Measurements from ENCODE around the gene EVC. TPM values are rescaled to one million over a fixed set of nuclear protein-coding genes. Genes with fewer than 3 reads are reported as not detected.
A peak's percentile ranks its signal among the peaks of the same experiment; 100 is the strongest.

The EVC gene
- total and polyA plus RNA-seq, 2 of the 8 experiments (the other 6 are each of a cell fraction or from before 2014, with no cell fraction given): 2.6 to 9.8 TPM

DNA sequence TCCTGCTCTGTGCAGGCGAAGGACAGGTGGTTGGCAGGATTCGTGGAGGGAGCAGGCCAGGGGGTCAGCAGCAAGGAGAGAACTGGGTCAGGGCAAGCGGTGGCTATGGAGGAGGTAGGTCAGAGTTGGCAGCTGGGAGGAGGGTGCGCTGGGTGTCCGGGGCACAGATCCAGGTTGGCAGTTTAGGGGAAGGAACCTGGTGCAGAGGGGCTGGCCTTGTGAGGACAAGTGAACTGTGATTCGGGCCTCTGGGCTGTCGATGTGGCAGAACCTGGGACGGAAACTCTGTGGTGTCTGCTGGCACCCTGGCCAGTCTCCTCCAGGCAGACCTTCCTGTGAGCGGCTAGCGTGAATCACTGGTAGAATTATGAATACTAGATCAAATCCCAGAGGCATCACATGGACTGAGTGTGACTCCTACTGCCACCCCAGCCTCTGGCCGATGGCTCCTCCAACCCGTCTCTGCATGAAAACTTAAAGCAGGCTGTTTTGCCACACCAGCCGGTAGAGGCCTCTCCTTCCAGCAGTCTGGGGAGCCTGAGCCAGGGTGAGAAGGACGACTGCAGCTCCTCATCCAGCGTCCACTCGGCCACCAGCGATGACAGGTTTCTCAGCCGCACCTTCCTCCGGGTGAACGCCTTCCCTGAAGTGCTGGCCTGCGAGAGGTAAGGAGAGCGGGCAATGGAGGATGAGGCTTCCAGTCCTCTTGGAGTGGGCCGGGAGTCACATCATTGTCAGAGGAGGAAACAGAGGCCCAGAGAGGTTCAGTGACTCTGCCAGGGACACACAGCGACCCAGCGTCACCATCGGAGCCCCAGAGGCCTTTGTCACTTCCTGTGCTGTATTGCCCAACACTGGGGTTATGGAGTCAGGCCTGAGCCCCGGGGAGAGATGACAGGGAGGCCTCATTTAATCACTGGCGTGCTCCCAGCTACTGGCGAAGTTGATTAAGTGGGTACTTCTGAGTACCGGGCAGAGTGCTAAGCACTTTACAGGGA is 20.3 kb downstream of the EVC start:
- peaks cover 0 to 14% (median 3%) of the 10 kb centered on the region in 4 experiments; a peak in 5 of 8 replicates for H3K36me3 ChIP-seq (ENCODE audit: control insufficient read depth in 2 of 4, insufficient read depth in 4 of 4, low read length in 3 of 4)

More for the DNA sequence above, 20.3 kb downstream of the EVC start:
- Histone ChIP-seq H3K4ac (replicated peaks; ENCODE audit: insufficient read length, low read depth, low read length) (no peak overlapping the region), H4K5ac (ENCODE audit: insufficient read length, low read depth, low read length) (no peak overlapping the region), H2BK5ac (ENCODE audit: low read depth, low read length) (no peak overlapping the region; the same call in 1 of the 2 replicates), H3K23me2 (ENCODE audit: low read depth, low read length) (no peaks in the 10 kb centered on the region; the same call in 1 of the 2 replicates), H3K14ac (ENCODE audit: insufficient read length) (no peak overlapping the region), H3K9me3 (ENCODE audit: insufficient read depth in 2 of 2, low read depth in 1 of 2, low read length in 1 of 2) (no peaks in the 10 kb centered on the region), H3K4me3 (ENCODE audit: extremely low read depth in 1 of 4, insufficient read depth in 2 of 4, low read depth in 3 of 4, low read length in 4 of 4) (no peak overlapping the region), H3K27ac (ENCODE audit: low read depth, low read length) (no peak overlapping the region), H2AK5ac (ENCODE audit: low read depth, low read length) (no peak overlapping the region), H4K20me1 (replicated peaks in 1 of 2; ENCODE audit: control insufficient read depth in 1 of 2, insufficient read depth in 2 of 2, low read length in 2 of 2) (peaks cover 0 to 3% of the 10 kb centered on the region in 2 experiments), H2BK120ac (replicated peaks; ENCODE audit: low read depth, low read length) (no peak overlapping the region), H3K56ac (replicated peaks; ENCODE audit: insufficient read length, low read depth, low read length) (no peak overlapping the region), H4K91ac (replicated peaks; ENCODE audit: insufficient read length, low read length) (no peak overlapping the region), H2BK15ac (ENCODE audit: low read length) (no peak overlapping the region), H2BK12ac (ENCODE audit: low read depth, low read length) (0 out of 2 replicates have a peak overlapping the region, but pooled peaks have one; percentile 14), H3K4me2 (ENCODE audit: insufficient read depth in 1 of 2, low read depth in 2 of 2, low read length in 2 of 2) (no peak overlapping the region), H2BK20ac (ENCODE audit: low read length) (no peak overlapping the region), H3K9ac (replicated peaks in 1 of 4; ENCODE audit: extremely low read depth in 1 of 4, low read depth in 3 of 4, low read length in 3 of 4) (no peak overlapping the region), H3K27me3 (replicated peaks in 1 of 4; ENCODE audit: control insufficient read depth in 3 of 4, extremely low read depth in 1 of 4, insufficient read depth in 3 of 4, low read length in 3 of 4) (no peaks in the 10 kb centered on the region), H3K79me1 (ENCODE audit: low read depth, low read length) (no peaks in the 10 kb centered on the region), H3K79me2 (ENCODE audit: control insufficient read depth in 1 of 2, insufficient read depth in 2 of 2, low read length in 2 of 2) (no peaks in the 10 kb centered on the region), H3K23ac (ENCODE audit: insufficient read length) (no peak overlapping the region), H3K4me1 (replicated peaks in 1 of 4; ENCODE audit: control insufficient read depth in 3 of 4, insufficient read depth in 4 of 4, low read length in 3 of 4) (no peaks in the 10 kb centered on the region), H3K18ac (ENCODE audit: extremely low read depth, low read length) (no peak overlapping the region), H2AFZ (ENCODE audit: low read length) (no peak overlapping the region), H4K8ac (ENCODE audit: extremely low read depth, insufficient read depth, low read length) (no peak overlapping the region)
- FAIRE-seq (no peak), DNase-seq (ENCODE audit: low read depth in 1 of 2, low spot score in 2 of 2) (no peak)
- 90% methylated on average over 27 of the region's 30 CpGs; no CpG with 5 or more reads in 1 of the 2 experiments for WGBS, 2 experiments (ENCODE audit: extremely low coverage in 1 of 2, insufficient coverage in 1 of 2, insufficient read length in 1 of 2, insufficient replicate concordance in 2 of 2, low coverage in 1 of 2, low lambda C conversion rate in 2 of 2, missing lambda C conversion rate in 1 of 2)
- ChIA-PET CTCF (ENCODE audit: partially characterized antibody) (no interaction called here), POLR2A (ENCODE audit: partially characterized antibody) (no interaction called here)
- TF ChIP-seq RAD21 (IDR thresholded peaks at IDR 0.05 in 1 of 2, conservative IDR thresholded peaks at IDR 0.05 in 1 of 2; ENCODE audit: low read depth in 2 of 2, low read length in 2 of 2) (no peak), POU5F1 (IDR thresholded peaks at IDR 0.05; ENCODE audit: low read depth, low read length) (no peak), SRF (IDR thresholded peaks at IDR 0.05; ENCODE audit: low read depth, low read length) (no peak), RNF2 (IDR thresholded peaks at IDR 0.05; ENCODE audit: borderline replicate concordance, low read depth, low read length, missing control alignments, poor library complexity, severe bottlenecking) (no peak)
- TF ChIP-seq, protein P1, sequence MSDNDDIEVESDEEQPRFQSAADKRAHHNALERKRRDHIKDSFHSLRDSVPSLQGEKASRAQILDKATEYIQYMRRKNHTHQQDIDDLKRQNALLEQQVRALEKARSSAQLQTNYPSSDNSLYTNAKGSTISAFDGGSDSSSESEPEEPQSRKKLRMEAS (IDR thresholded peaks at IDR 0.05): no peak

Data from H1 (cell line).